WTC11 (cell line): Measurements from ENCODE around the gene GPR158. TPM values are rescaled to one million over a fixed set of nuclear protein-coding genes. Genes with fewer than 3 reads are reported as not detected.

ENCODE experiments used
- ATAC-seq: fragments of 200-7000 bp; cut with Tn5 transposase; 2 replicates; pipeline ENCODE4 v1.10.0; 2021; ENCODE audit warnings: mild to moderate bottlenecking, moderate library complexity
- CTCF ChIA-PET: fragments of 300-600 bp; sonication (Branson Sonifier 250); formaldehyde crosslinking; loops from one replicate; lab custom pipeline; 2021; ENCODE audit warnings: antibody characterized with exemption; lab: Charles Lee
- POLR2A ChIA-PET: fragments of 350-600 bp; sonication (Branson Sonifier 250); formaldehyde crosslinking; loops from one replicate; lab custom pipeline; 2021; ENCODE audit warnings: antibody characterized with exemption; lab: Charles Lee
- DNase-seq: peaks from one replicate; pipeline ENCODE4 v3.0.0; 2021; ENCODE audit warnings: low spot score
- H3K27ac Mint-ChIP-seq: 2 replicates; pipeline ENCODE4 v1.8.0; 2021; ENCODE audit warnings: mixed read lengths
- H3K27me3 Mint-ChIP-seq: 2 replicates; pipeline ENCODE4 v1.8.0; 2021; ENCODE audit warnings: low read depth, mild to moderate bottlenecking, moderate library complexity, mixed read lengths
- H3K36me3 Mint-ChIP-seq: 2 replicates; pipeline ENCODE4 v1.8.0; 2021; ENCODE audit warnings: mixed read lengths
- H3K4me1 Mint-ChIP-seq: 2 replicates; pipeline ENCODE4 v1.8.0; 2022; ENCODE audit warnings: mixed read lengths
- H3K4me3 Mint-ChIP-seq: 2 replicates; pipeline ENCODE4 v1.8.0; 2021; ENCODE audit warnings: mild to moderate bottlenecking, moderate library complexity, mixed read lengths
- H3K9me3 Mint-ChIP-seq: 2 replicates; pipeline ENCODE4 v1.8.0; 2021; ENCODE audit warnings: mixed read lengths
- AFF4 ChIP-seq: sonication (generic); formaldehyde crosslinking; IDR thresholded peaks from 2 replicates; pipeline ENCODE4 v1.8.1; 2023; ENCODE audit warnings: mild to moderate bottlenecking, missing genetic modification reagents, borderline replicate concordance
- ATF2 ChIP-seq: sonication (generic); formaldehyde crosslinking; IDR thresholded peaks from 2 replicates; pipeline ENCODE4 v1.8.1; 2022; ENCODE audit warnings: low read depth, missing genetic modification reagents, borderline replicate concordance
- ELF4 ChIP-seq: sonication (generic); formaldehyde crosslinking; IDR thresholded peaks from 2 replicates; pipeline ENCODE4 v1.8.1; 2022; ENCODE audit warnings: low read depth, mild to moderate bottlenecking, moderate library complexity, missing genetic modification reagents
- FOXP4 ChIP-seq: sonication (generic); formaldehyde crosslinking; IDR thresholded peaks from 2 replicates; pipeline ENCODE4 v1.8.0; 2022; ENCODE audit warnings: mild to moderate bottlenecking, missing genetic modification reagents
- MYBL2 ChIP-seq: sonication (generic); formaldehyde crosslinking; IDR thresholded peaks from 2 replicates; pipeline ENCODE4 v1.8.1; 2023; ENCODE audit warnings: mild to moderate bottlenecking, moderate library complexity, missing genetic modification reagents
- NR2C2 ChIP-seq: sonication (generic); formaldehyde crosslinking; IDR thresholded peaks from 2 replicates; pipeline ENCODE4 v1.8.0; 2022; ENCODE audit warnings: mild to moderate bottlenecking, missing genetic modification reagents
- RELA ChIP-seq: sonication (generic); formaldehyde crosslinking; IDR thresholded peaks from 2 replicates; pipeline ENCODE4 v1.8.1; 2022; ENCODE audit warnings: missing genetic modification reagents, mild to moderate bottlenecking, borderline replicate concordance
- ZBTB21 ChIP-seq: sonication (generic); formaldehyde crosslinking; IDR thresholded peaks from 2 replicates; pipeline ENCODE4 v1.8.1; 2023; ENCODE audit warnings: mild to moderate bottlenecking, missing genetic modification reagents, borderline replicate concordance
- ZMAT4 ChIP-seq: fragments of 250-450 bp; sonication (Bioruptor Pico); IDR thresholded peaks from 2 replicates; pipeline ENCODE4 v1.9.0; 2021; ENCODE audit warnings: mild to moderate bottlenecking
- ZNF121 ChIP-seq: sonication (generic); formaldehyde crosslinking; IDR thresholded peaks from 2 replicates; pipeline ENCODE4 v1.8.0; 2023; ENCODE audit warnings: missing genetic modification reagents
- ZNF317 ChIP-seq: sonication (generic); formaldehyde crosslinking; IDR thresholded peaks from 2 replicates; pipeline ENCODE4 v1.8.1; 2023; ENCODE audit warnings: low read depth, mild to moderate bottlenecking, moderate library complexity, missing genetic modification reagents, borderline replicate concordance
- ZNF423 ChIP-seq: fragments of 250-450 bp; sonication (Bioruptor Pico); IDR thresholded peaks from 2 replicates; pipeline ENCODE4 v2.1.2; 2022; ENCODE audit warnings: mild to moderate bottlenecking, moderate library complexity
- ZNF425 ChIP-seq: fragments of 250-450 bp; sonication (Bioruptor Pico); conservative IDR thresholded peaks from 2 replicates; pipeline ENCODE4 v1.9.0; 2021; ENCODE audit warnings: mild to moderate bottlenecking
- total RNA-seq: library from RNA; stranded (reverse); gene quantifications from 3 replicates; pipeline ENCODE4 v1.2.3, GENCODE V29; 2021
- TF ChIP-seq, protein P1 (sequence below): fragments of 250-450 bp; sonication (Bioruptor Pico); IDR thresholded peaks from 2 replicates; pipeline ENCODE4 v1.9.0; 2021; ENCODE audit warnings: mild to moderate bottlenecking

Gene GPR158
- total RNA-seq, 1 experiment from 2014 or later, result 0.63 TPM

- ChIA-PET CTCF (no interaction called here), POLR2A (no interaction called here)
- Mint-ChIP-seq H3K9me3 (no peaks in the 10 kb centered on the region), H3K27ac (no peak overlapping the region), H3K4me1 (peaks cover 27% of the 10 kb centered on the region), H3K4me3 (no peak overlapping the region), H3K27me3 (no peaks in the 10 kb centered on the region), H3K36me3 (no peaks in the 10 kb centered on the region)
- TF ChIP-seq FOXP4 (CRISPR knock-in tag) (no peak), AFF4 (CRISPR knock-in tag) (no peak), ATF2 (CRISPR knock-in tag) (no peak), ZNF121 (CRISPR knock-in tag) (no peak), ZNF425 (CRISPR knock-in tag) (no peak), RELA (no peak), ELF4 (CRISPR knock-in tag) (no peak), NR2C2 (CRISPR knock-in tag) (no peak), MYBL2 (no peak), ZNF423 (CRISPR knock-in tag) (no peak), ZNF317 (CRISPR knock-in tag) (no peak), ZBTB21 (CRISPR knock-in tag) (no peak), ZMAT4 (no peak)
- TF ChIP-seq, protein P1, sequence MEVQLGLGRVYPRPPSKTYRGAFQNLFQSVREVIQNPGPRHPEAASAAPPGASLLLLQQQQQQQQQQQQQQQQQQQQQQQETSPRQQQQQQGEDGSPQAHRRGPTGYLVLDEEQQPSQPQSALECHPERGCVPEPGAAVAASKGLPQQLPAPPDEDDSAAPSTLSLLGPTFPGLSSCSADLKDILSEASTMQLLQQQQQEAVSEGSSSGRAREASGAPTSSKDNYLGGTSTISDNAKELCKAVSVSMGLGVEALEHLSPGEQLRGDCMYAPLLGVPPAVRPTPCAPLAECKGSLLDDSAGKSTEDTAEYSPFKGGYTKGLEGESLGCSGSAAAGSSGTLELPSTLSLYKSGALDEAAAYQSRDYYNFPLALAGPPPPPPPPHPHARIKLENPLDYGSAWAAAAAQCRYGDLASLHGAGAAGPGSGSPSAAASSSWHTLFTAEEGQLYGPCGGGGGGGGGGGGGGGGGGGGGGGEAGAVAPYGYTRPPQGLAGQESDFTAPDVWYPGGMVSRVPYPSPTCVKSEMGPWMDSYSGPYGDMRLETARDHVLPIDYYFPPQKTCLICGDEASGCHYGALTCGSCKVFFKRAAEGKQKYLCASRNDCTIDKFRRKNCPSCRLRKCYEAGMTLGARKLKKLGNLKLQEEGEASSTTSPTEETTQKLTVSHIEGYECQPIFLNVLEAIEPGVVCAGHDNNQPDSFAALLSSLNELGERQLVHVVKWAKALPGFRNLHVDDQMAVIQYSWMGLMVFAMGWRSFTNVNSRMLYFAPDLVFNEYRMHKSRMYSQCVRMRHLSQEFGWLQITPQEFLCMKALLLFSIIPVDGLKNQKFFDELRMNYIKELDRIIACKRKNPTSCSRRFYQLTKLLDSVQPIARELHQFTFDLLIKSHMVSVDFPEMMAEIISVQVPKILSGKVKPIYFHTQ, result no peak
- no peak for ATAC-seq
- no peak for DNase-seq
Observed at GRCh38 chr10:25562547-25562946, 387.7 kb downstream of the GPR158 start.
